Epithelial cell of umbilical artery (primary cell): ENCODE measurements around the gene CLN6. TPM values are rescaled to one million over a fixed set of nuclear protein-coding genes. Genes with fewer than 3 reads are reported as not detected.

Source experiments
- total RNA-seq: library from RNA; depleted of rRNA; stranded (reverse); fragments of >200 nt; gene quantifications from 2 replicates; pipeline ENCODE4 v1.2.3, GENCODE V29; 2014

CLN6 gene
- total RNA-seq, result 11.0 and 13.4 TPM in 2 replicates

DNA sequence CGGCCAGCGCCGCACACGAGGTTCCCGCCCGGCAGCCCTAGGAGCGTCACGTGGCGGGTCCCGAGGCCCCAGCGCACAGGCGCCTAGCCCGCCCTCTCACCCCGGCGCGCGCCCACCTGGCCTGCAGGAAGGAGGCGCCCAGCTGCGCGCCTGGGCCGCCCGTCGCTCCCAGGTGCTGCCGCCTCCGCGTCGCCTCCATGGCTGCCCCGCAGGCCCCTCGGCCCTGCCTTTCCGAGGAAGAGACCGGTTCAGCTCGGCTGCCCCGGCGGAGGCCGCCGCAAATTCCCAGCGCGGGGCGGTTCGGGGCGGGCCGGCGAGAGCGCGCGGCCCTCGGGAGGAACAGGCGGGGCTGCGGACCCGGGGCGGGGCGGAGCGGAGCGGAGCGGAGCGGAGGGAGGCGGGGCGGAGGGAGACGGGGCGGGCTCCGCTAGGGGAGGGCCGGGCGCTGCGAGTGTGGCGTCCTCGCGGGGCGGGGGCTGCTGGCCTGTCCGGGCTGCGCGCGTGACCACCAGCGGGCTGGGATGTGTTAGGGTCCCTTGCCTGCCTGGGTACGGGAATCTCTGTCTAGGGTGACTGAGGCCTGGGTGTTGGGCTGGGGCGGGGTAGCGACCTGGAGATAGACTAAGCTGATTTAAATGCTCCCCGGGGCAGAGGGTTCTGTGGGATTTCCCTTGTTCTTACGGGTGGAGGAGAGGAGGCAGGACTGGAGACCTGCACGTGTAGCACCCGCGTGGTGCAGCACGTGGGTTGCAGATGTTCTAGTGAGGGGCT lies at the start of gene CLN6:
TSS of gene CLN6 (minus strand) at position 343 of the 771 bp plus-strand sequence. CDS start at position 199, 144 bp downstream.

GRCh38 chr15:68277603-68278344 lies 48.2 kb upstream of the CLN6 start, which contains the start of gene FEM1B:
Gene FEM1B, plus strand, starts transcription at chr15:68277745. Its CDS starts 673 bp downstream, at chr15:68278418.

GRCh38 chr15:68204776-68205557 lies 24.6 kb downstream of the CLN6 start, which contains the start of gene CALML4:
Gene CALML4, minus strand, starts transcription at chr15:68205332. Its CDS starts 85 bp downstream, at chr15:68205247.

Other genes with a start within 250 kb of the CLN6 start
- 6.7 and 10.1 TPM in 2 replicates for gene PIAS1, start 175.4 kb downstream of the CLN6 start, total RNA-seq
- 1.9 and 4.9 TPM in 2 replicates for gene CALML4, start 24.4 kb downstream of the CLN6 start, total RNA-seq
- gene FEM1B, start 48.0 kb upstream of the CLN6 start, total RNA-seq, result 36.4 and 51.5 TPM in 2 replicates
- under 0.01 and 0.76 TPM in 2 replicates for gene ITGA11, start 202.4 kb upstream of the CLN6 start, total RNA-seq